ENCODE results near the gene CCDC142. TPM values are rescaled to one million over a fixed set of nuclear protein-coding genes. Genes with fewer than 3 reads are reported as not detected.

Gene CCDC142
- total and polyA plus RNA-seq, 2 of the 8 experiments (the other 6 are each of a cell fraction or from before 2014, with no cell fraction given): 6.0 to 10.7 TPM

- TF ChIP-seq KDM1A (IDR thresholded peaks at IDR 0.05; ENCODE audit: borderline replicate concordance, low read length): no peak
- no peak for TF ChIP-seq HDAC6 (IDR thresholded peaks at IDR 0.05; ENCODE audit: low read depth, low read length)
- no peak for TF ChIP-seq CHD7 (IDR thresholded peaks at IDR 0.05; ENCODE audit: insufficient replicate concordance, low read length)
- no peak for TF ChIP-seq KDM4A (IDR thresholded peaks at IDR 0.05; ENCODE audit: low read depth, low read length, severe bottlenecking)
- TF ChIP-seq SIRT6 (IDR thresholded peaks at IDR 0.05; ENCODE audit: low read length): no peak
- no peak for TF ChIP-seq FOSL1 (IDR thresholded peaks at IDR 0.05; ENCODE audit: insufficient read depth, low read depth, low read length)
These were observed 32.1 kb downstream of the CCDC142 start (continued) for GRCh38 chr2:74450570-74451190.

Data from H1 (cell line).